Endothelial cell of umbilical vein (primary cell): Measurements from ENCODE around the gene PRXL2B.

Experiments
- CTCF ChIP-seq, 2 donors: IDR thresholded peaks; 1 replicate in 1 of 2; 2 replicates in 1 of 2; pipeline ENCODE4 v1.5.1; 2011; ENCODE audit warnings: low read length in 2 of 2, mild to moderate bottlenecking in 2 of 2, moderate library complexity in 2 of 2, control low read depth in 1 of 2, inconsistent platforms in 1 of 2, low read depth in 1 of 2; ENCODE audit not compliant: insufficient read depth in 1 of 2; ENCODE audit errors: extremely low read depth in 1 of 2
- EZH2 ChIP-seq: IDR thresholded peaks from 2 replicates; pipeline ENCODE4 v1.6.1; 2012; ENCODE audit warnings: borderline replicate concordance, low read depth, mild to moderate bottlenecking, moderate library complexity, low read length, inconsistent platforms; ENCODE audit not compliant: severe bottlenecking
- FOS ChIP-seq: IDR thresholded peaks from 2 replicates; pipeline ENCODE4 v1.6.1; 2011; ENCODE audit warnings: mild to moderate bottlenecking, low read length, moderate library complexity, borderline replicate concordance; ENCODE audit not compliant: insufficient read depth
- JUN ChIP-seq: IDR thresholded peaks from 2 replicates; pipeline ENCODE4 v1.6.1; 2011; ENCODE audit warnings: borderline replicate concordance, low read depth; ENCODE audit not compliant: insufficient read length, insufficient read depth
- POLR2A ChIP-seq: IDR thresholded peaks from 2 replicates; pipeline ENCODE4 v1.6.1; 2012; ENCODE audit warnings: low read depth, mild to moderate bottlenecking, control low read depth, low read length
- POLR2AphosphoS5 ChIP-seq: IDR thresholded peaks from 2 replicates; pipeline ENCODE4 v1.6.1; 2012; ENCODE audit warnings: low read depth, mild to moderate bottlenecking, control low read depth, low read length, moderate library complexity; ENCODE audit not compliant: insufficient read depth

- TF ChIP-seq CTCF (IDR thresholded peaks at IDR 0.05; ENCODE audit: extremely low read depth in 1 of 2, insufficient read depth in 1 of 2, low read depth in 1 of 2, low read length in 2 of 2) (no peak), EZH2 (peak; percentile 34), POLR2A (no peak), FOS (no peak), POLR2AphosphoS5 (no peak), JUN (no peak)
Observed at GRCh38 chr1:2628191-2628932, 41.8 kb downstream of the PRXL2B start.
